GM21528 (cell line): ENCODE results near the gene UGDH.
"Not testable (repeated sequence)": the region's sequence is repeated elsewhere in the genome, so short reads cannot be mapped to it uniquely, and the experiment has no call there.

ENCODE experiments used
- ATAC-seq: cut with Tn5 transposase; IDR thresholded peaks from one replicate; pipeline ENCODE4 v1.9.1; 2021; ENCODE audit warnings: mild to moderate bottlenecking, moderate library complexity; ENCODE audit not compliant: unreplicated experiment, low FRiP score

The UGDH gene

GRCh38 chr4:39497909-39498726, 29.1 kb downstream of the UGDH start:
- ATAC-seq = no peak

- no peak for ATAC-seq
Observed at GRCh38 chr4:39495446-39496213, 31.6 kb downstream of the UGDH start.

GRCh38 chr4:39494354-39494753, 32.9 kb downstream of the UGDH start:
- no peak for ATAC-seq

- no peak for ATAC-seq
Observed at GRCh38 chr4:39490322-39490721, 36.9 kb downstream of the UGDH start.

- ATAC-seq = no peak
Observed at GRCh38 chr4:39486221-39486804, 40.9 kb downstream of the UGDH start.

GRCh38 chr4:39484582-39485272, 42.5 kb downstream of the UGDH start:
- no peak for ATAC-seq

GRCh38 chr4:39480902-39481695, 46.1 kb downstream of the UGDH start:
- ATAC-seq = no peak

GRCh38 chr4:39480251-39480650, 47.0 kb downstream of the UGDH start:
- no peak for ATAC-seq

GRCh38 chr4:39476187-39476895, 50.9 kb downstream of the UGDH start:
- no peak for ATAC-seq

GRCh38 chr4:39472396-39472795, 54.8 kb downstream of the UGDH start:
- no peak for ATAC-seq

- ATAC-seq = no peak
Observed at GRCh38 chr4:39470402-39470801, 56.8 kb downstream of the UGDH start.

- ATAC-seq = peak; percentile 77
Observed at GRCh38 chr4:39469429-39470077, 57.7 kb downstream of the UGDH start.

GRCh38 chr4:39467464-39467863, 59.8 kb downstream of the UGDH start:
- no peak for ATAC-seq

- no peak for ATAC-seq
Observed at GRCh38 chr4:39466747-39467146, 60.5 kb downstream of the UGDH start.

- no peak for ATAC-seq
Observed at GRCh38 chr4:39464886-39465501, 62.2 kb downstream of the UGDH start.

GRCh38 chr4:39458505-39459300, 68.5 kb downstream of the UGDH start, which contains the start of the genes LIAS and RPL9:
TSS of gene LIAS (plus strand) at chr4:39459056. CDS start at chr4:39459118, 62 bp downstream.
TSS of gene RPL9 (minus strand) at chr4:39458922. CDS start at chr4:39458439, 483 bp downstream.
- peak; percentile 87 for ATAC-seq

- not testable (repeated sequence) for ATAC-seq
Observed at GRCh38 chr4:39458161-39458504, 69.1 kb downstream of the UGDH start.
